Heart left ventricle (tissue), 16 donors: ENCODE measurements around the gene SLC10A7. TPM values are rescaled to one million over a fixed set of nuclear protein-coding genes. Genes with fewer than 3 reads are reported as not detected.

Source experiments
- ATAC-seq, 4 donors: fragments of 200-7000 bp; cut with Tn5 transposase; one replicate each; pipeline ENCODE4 v1.9.1; 2020 to 2022; ENCODE audit warnings: moderate library complexity in 4 of 4, mild to moderate bottlenecking in 3 of 4, moderate number of reproducible peaks in 1 of 4
- DNase-seq, 5 donors: peaks; one replicate each; pipeline ENCODE4 v3.0.0-alpha.2; 2020
- H3K27ac ChIP-seq, 12 donors: fragments of 200-600 bp; sonication (generic) in 4 of 12; one replicate each; pipeline versions ENCODE4 v1.5.0 to v1.8.0; 2016 to 2022; ENCODE audit warnings: mild to moderate bottlenecking in 2 of 12
- H3K27me3 ChIP-seq, 9 donors: fragments of 200-600 bp; sonication (generic) in 2 of 9; one replicate each; pipeline versions ENCODE4 v1.5.1 to v1.8.0; 2016 to 2022; ENCODE audit warnings: mild to moderate bottlenecking in 3 of 9
- H3K36me3 ChIP-seq, 9 donors: fragments of 200-600 bp; sonication (generic) in 2 of 9; one replicate each; pipeline versions ENCODE4 v1.5.0 to v1.8.0; 2018 to 2022; ENCODE audit warnings: mild to moderate bottlenecking in 2 of 9
- H3K4me1 ChIP-seq, 12 donors: fragments of 200-600 bp; sonication (generic) in 4 of 12; one replicate each; pipeline versions ENCODE4 v1.5.0 to v1.8.0; 2016 to 2022; ENCODE audit warnings: mild to moderate bottlenecking in 3 of 12
- H3K4me3 ChIP-seq, 12 donors: fragments of 200-600 bp; sonication (generic) in 4 of 12; one replicate each; pipeline versions ENCODE4 v1.5.0 to v1.8.0; 2017 to 2022; ENCODE audit warnings: mild to moderate bottlenecking in 9 of 12, moderate library complexity in 4 of 12
- H3K9me3 ChIP-seq, 12 donors: fragments of 200-600 bp; sonication (generic) in 4 of 12; one replicate each; pipeline versions ENCODE4 v1.5.0 to v1.8.0; 2016 to 2022; ENCODE audit warnings: mild to moderate bottlenecking in 1 of 12
- POLR2A ChIP-seq, 2 donors: fragments of 450-650 bp; IDR thresholded peaks; one replicate each; pipeline ENCODE4 v1.6.1; 2017; ENCODE audit warnings: antibody characterized with exemption in 2 of 2, mild to moderate bottlenecking in 2 of 2, moderate library complexity in 2 of 2
- WGBS, 4 donors: extraction: QIAGEN DNeasy Blood & Tissue Kit in 2 of 4; methylation state at CpG; one replicate each; pipeline versions ENCODE4 v1.1.5 to v1.1.7; 2013 to 2018; 5-methylcytosine and 5-hydroxymethylcytosine counted together
- intact Hi-C, 10 donors: fragments of 100-400 bp; cut with DNase I; formaldehyde crosslinking; loops; one replicate each; pipeline versions ENCODE4 v1.11.1 to v1.14.2; 2022
- polyA plus RNA-seq, 2 donors: library from polyadenylated mRNA; stranded (reverse); fragments of 200-250 nt; gene quantifications; one replicate each; pipeline ENCODE4 v1.2.3, GENCODE V29; 2013
- total RNA-seq, 9 donors: library from RNA; depleted of rRNA in 2 of 9; stranded (reverse); fragments of >200 nt in 2 of 9; fragmentation: NEBNext Ultra II Directional in 3 of 9; extraction: Animal tissue kit (Norgen Biotek cat#: 25700) in 3 of 9; gene quantifications; one replicate each; pipeline versions ENCODE4 v1.1.0 to v1.2.4, GENCODE V29; 2016 to 2023
- TF ChIP-seq, protein P1 (sequence below), 12 donors: fragments of 200-600 bp; sonication (generic) in 4 of 12; IDR thresholded peaks; one replicate each; pipeline versions ENCODE4 v1.5.0 to v1.8.0; 2018 to 2022; ENCODE audit warnings: antibody characterized with exemption in 12 of 12, mild to moderate bottlenecking in 5 of 12
- donor health status: ischemic (EF 13 %, LVEDD 7.1; RV severe dilation, severe dysfunction).
- donor health status: healthy with polysubstance abuse.
- donor health status: DM: no; HTN: yes; CAD: no.
- donor health status: DM: no; HTN: no; CAD: no.
- donor health status: ischemic (EF 25% LVEDD 6.9; RV normal size, moderate dysfunction).
- donor health status: ischemic (EF 25% LVEDD 5.7; RV mildly dilated, moderate dysfunction).
- donor health status: healthy.
- donor health status: DM: yes; HTN: yes; CAD: no.
- donor health status: ischemic (EF 35%, LVEDD 5.7; RV mildly dilated, moderate dysfunction).
- donor health status: nonischemic (EF 11% LVEDD 7.7; RV severe dilation, severe dysfunction).
- donor health status: DM: yes; HTN: yes; CAD: no.
- donor health status: PGD.
- donor health status: ischemic (EF 29% LVEDD 5.4; RV normal size, mild dysfunction).
- donor health status: nonischemic (EF 23%, LVEDD 6.1; RV moderate dilation, normal function).

The SLC10A7 gene
- total and polyA plus RNA-seq, 11 donors, result 1.2 to 8.7 (median 3.1) TPM

DNA sequence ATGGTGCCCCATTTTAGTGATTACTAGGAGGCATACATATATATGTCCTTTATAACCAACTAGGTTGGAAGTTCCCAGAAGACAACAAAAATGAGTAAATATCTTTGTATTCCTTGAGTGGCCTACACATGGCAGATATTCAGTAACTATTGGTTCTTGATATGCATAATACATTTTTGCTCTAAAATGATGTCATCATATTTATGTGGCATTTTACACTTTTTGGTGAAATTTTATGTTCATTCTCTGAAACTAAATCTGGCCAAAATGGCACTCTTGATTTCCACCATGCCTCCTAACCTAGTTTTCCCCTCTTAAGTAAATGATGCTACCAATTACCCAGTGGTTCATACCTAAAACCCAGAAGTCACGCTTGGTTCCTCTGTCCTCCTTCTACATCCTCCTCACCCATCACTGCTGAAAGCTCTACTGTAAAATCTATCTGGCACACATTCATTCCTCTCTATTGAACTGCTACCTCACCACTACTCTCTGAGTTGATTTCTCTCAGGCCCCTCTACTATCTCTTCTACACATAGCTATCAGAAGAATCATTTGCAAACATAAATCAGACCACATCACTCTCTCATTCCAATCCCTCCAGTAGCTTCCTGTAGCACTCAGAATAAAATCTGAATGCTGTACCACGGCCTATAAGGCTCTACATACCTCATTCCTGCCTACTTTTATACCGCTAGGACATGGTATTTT lies 13.4 kb downstream of the SLC10A7 start:
- Histone ChIP-seq H3K4me1 (no peaks in the 10 kb centered on the region), H3K36me3 (peaks cover 0 to 36% (median 7%) of the 10 kb centered on the region in 9 donors), H3K27ac (no peak overlapping the region), H3K9me3 (no peaks in the 10 kb centered on the region), H3K27me3 (no peaks in the 10 kb centered on the region), H3K4me3 (no peak overlapping the region)
- TF ChIP-seq POLR2A (IDR thresholded peaks at IDR 0.05), result no peak
- intact Hi-C loops, result no loop called here
- no peak for ATAC-seq
- 90 to 94% (median 92%) methylated on average over 3 of the region's 3 CpGs for WGBS, 4 donors
- no peak for DNase-seq

GRCh38 chr4:146507632-146508031 lies 14.1 kb downstream of the SLC10A7 start:
- ATAC-seq, result no peak
- intact Hi-C loops, result no loop called here
- Histone ChIP-seq H3K4me3 (no peak overlapping the region), H3K27me3 (no peaks in the 10 kb centered on the region), H3K9me3 (no peaks in the 10 kb centered on the region), H3K4me1 (no peaks in the 10 kb centered on the region), H3K36me3 (peaks cover 0 to 44% (median 15%) of the 10 kb centered on the region in 9 donors), H3K27ac (no peak overlapping the region)
- DNase-seq, result no peak
- 95 to 99% (median 98%) methylated on average over 2 of the region's 2 CpGs for WGBS, 4 donors
- TF ChIP-seq, protein P1, sequence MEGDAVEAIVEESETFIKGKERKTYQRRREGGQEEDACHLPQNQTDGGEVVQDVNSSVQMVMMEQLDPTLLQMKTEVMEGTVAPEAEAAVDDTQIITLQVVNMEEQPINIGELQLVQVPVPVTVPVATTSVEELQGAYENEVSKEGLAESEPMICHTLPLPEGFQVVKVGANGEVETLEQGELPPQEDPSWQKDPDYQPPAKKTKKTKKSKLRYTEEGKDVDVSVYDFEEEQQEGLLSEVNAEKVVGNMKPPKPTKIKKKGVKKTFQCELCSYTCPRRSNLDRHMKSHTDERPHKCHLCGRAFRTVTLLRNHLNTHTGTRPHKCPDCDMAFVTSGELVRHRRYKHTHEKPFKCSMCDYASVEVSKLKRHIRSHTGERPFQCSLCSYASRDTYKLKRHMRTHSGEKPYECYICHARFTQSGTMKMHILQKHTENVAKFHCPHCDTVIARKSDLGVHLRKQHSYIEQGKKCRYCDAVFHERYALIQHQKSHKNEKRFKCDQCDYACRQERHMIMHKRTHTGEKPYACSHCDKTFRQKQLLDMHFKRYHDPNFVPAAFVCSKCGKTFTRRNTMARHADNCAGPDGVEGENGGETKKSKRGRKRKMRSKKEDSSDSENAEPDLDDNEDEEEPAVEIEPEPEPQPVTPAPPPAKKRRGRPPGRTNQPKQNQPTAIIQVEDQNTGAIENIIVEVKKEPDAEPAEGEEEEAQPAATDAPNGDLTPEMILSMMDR (IDR thresholded peaks at IDR 0.05), result no peak
- TF ChIP-seq POLR2A (IDR thresholded peaks at IDR 0.05), result no peak

DNA sequence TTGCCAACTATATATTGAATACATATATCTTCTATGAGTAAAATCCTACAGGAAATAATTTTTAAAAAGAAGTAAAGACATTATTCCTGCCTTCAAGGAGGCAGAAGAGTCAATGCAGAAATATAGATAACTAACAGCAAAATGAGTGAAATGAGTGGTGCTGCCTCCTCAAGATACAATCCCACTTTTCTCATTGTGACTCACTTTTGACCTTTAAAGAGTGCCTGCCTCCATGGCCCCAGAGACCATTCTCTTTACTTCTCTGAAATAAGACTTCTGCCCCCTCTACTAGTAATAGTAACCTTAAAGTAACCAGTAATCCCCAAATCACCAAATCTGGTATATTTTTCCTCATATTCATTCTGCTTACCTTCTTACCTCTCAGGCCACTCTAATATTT lies 15.5 kb downstream of the SLC10A7 start:
- H3K36me3 ChIP-seq, result peaks cover 0 to 58% (median 28%) of the 10 kb centered on the region in 9 donors
- H3K27ac ChIP-seq, result no peak overlapping the region
- H3K4me3 ChIP-seq, result no peak overlapping the region
- H3K27me3 ChIP-seq, result no peaks in the 10 kb centered on the region
- H3K9me3 ChIP-seq, result no peaks in the 10 kb centered on the region
- no peak for TF ChIP-seq POLR2A (IDR thresholded peaks at IDR 0.05)
- TF ChIP-seq, protein P1 (IDR thresholded peaks at IDR 0.05), result no peak
- ATAC-seq (no peak), DNase-seq (no peak)
- no peaks in the 10 kb centered on the region for H3K4me1 ChIP-seq
- intact Hi-C loops, result no loop called here

- peaks cover 0 to 44% (median 28%) of the 10 kb centered on the region in 9 donors for H3K36me3 ChIP-seq
- ATAC-seq, result no peak
- 97 to 99% (median 97%) methylated on average over 1 of the region's 1 CpG for WGBS, 4 donors
Observed at GRCh38 chr4:146500216-146500615, 21.5 kb downstream of the SLC10A7 start.

More at GRCh38 chr4:146500216-146500615, 21.5 kb downstream of the SLC10A7 start:
- Histone ChIP-seq H3K4me1 (no peaks in the 10 kb centered on the region), H3K27ac (no peak overlapping the region), H3K27me3 (no peaks in the 10 kb centered on the region), H3K4me3 (no peak overlapping the region), H3K9me3 (no peaks in the 10 kb centered on the region)
- intact Hi-C loops, result no loop called here
- no peak for DNase-seq
- TF ChIP-seq POLR2A (IDR thresholded peaks at IDR 0.05), result no peak
- TF ChIP-seq, protein P1 (IDR thresholded peaks at IDR 0.05), result no peak
